HEK293 (cell line): ENCODE data around the gene ALDH9A1.
A peak's percentile ranks its signal among the peaks of the same experiment; 100 is the strongest.

Experiments used
- HOXA7 ChIP-seq: sonication (generic); formaldehyde crosslinking; IDR thresholded peaks from 2 replicates; pipeline ENCODE4 v1.8.1; 2022; ENCODE audit warnings: missing genetic modification reagents, borderline replicate concordance
- INSM2 ChIP-seq: fragments of 450-650 bp; formaldehyde crosslinking; IDR thresholded peaks from 2 replicates; pipeline ENCODE4 v1.5.1; 2016; ENCODE audit warnings: missing biosample characterization, missing genetic modification characterization
- MYNN ChIP-seq: fragments of 450-650 bp; formaldehyde crosslinking; IDR thresholded peaks from 2 replicates; pipeline ENCODE4 v1.5.1; 2016; ENCODE audit warnings: missing biosample characterization, missing genetic modification characterization, borderline replicate concordance
- OVOL3 ChIP-seq: fragments of 450-650 bp; formaldehyde crosslinking; IDR thresholded peaks from 2 replicates; pipeline ENCODE4 v1.5.1; 2016; ENCODE audit warnings: missing biosample characterization, missing genetic modification characterization
- SCRT1 ChIP-seq: fragments of 450-650 bp; formaldehyde crosslinking; IDR thresholded peaks from 2 replicates; pipeline ENCODE4 v1.5.1; 2016; ENCODE audit warnings: missing biosample characterization, missing genetic modification characterization, borderline replicate concordance
- SP3 ChIP-seq: fragments of 450-650 bp; formaldehyde crosslinking; IDR thresholded peaks from 2 replicates; pipeline ENCODE4 v1.5.1; 2016; ENCODE audit warnings: missing biosample characterization, missing genetic modification characterization
- ZBTB1 ChIP-seq: fragments of 450-650 bp; formaldehyde crosslinking; IDR thresholded peaks from 2 replicates; pipeline ENCODE4 v1.5.1; 2016; ENCODE audit warnings: missing biosample characterization, missing genetic modification characterization
- ZNF121 ChIP-seq: fragments of 450-650 bp; formaldehyde crosslinking; IDR thresholded peaks from 2 replicates; pipeline ENCODE4 v1.5.1; 2016; ENCODE audit warnings: missing biosample characterization, missing genetic modification characterization
- ZNF133 ChIP-seq: fragments of 450-650 bp; formaldehyde crosslinking; IDR thresholded peaks from 2 replicates; pipeline ENCODE4 v1.5.1; 2016; ENCODE audit warnings: missing biosample characterization, missing genetic modification characterization
- ZNF140 ChIP-seq: fragments of 450-650 bp; formaldehyde crosslinking; IDR thresholded peaks from 2 replicates; pipeline ENCODE4 v1.5.1; 2016; ENCODE audit warnings: missing biosample characterization, missing genetic modification characterization
- ZNF155 ChIP-seq: fragments of 450-650 bp; formaldehyde crosslinking; IDR thresholded peaks from 2 replicates; pipeline ENCODE4 v1.5.1; 2016; ENCODE audit warnings: missing biosample characterization, missing genetic modification characterization
- ZNF175 ChIP-seq: fragments of 450-650 bp; formaldehyde crosslinking; IDR thresholded peaks from 2 replicates; pipeline ENCODE4 v1.5.1; 2016; ENCODE audit warnings: missing biosample characterization, missing genetic modification characterization
- ZNF335 ChIP-seq: fragments of 450-650 bp; formaldehyde crosslinking; conservative IDR thresholded peaks from 2 replicates; pipeline ENCODE4 v1.5.1; 2016; ENCODE audit warnings: missing biosample characterization, missing genetic modification characterization
- ZNF350 ChIP-seq: fragments of 450-650 bp; formaldehyde crosslinking; IDR thresholded peaks from 2 replicates; pipeline ENCODE4 v1.5.0; 2017; ENCODE audit warnings: missing biosample characterization, mild to moderate bottlenecking, missing genetic modification characterization
- ZNF354C ChIP-seq: fragments of 450-650 bp; formaldehyde crosslinking; IDR thresholded peaks from 2 replicates; pipeline ENCODE4 v1.5.1; 2016; ENCODE audit warnings: missing biosample characterization, missing genetic modification characterization, low read depth, borderline replicate concordance
- ZNF362 ChIP-seq: fragments of 450-650 bp; formaldehyde crosslinking; IDR thresholded peaks from 2 replicates; pipeline ENCODE4 v1.5.1; 2016; ENCODE audit warnings: missing biosample characterization, missing genetic modification characterization
- ZNF48 ChIP-seq: fragments of 450-650 bp; formaldehyde crosslinking; IDR thresholded peaks from 2 replicates; pipeline ENCODE4 v1.5.1; 2016; ENCODE audit warnings: missing biosample characterization, missing genetic modification characterization
- ZNF510 ChIP-seq: fragments of 450-650 bp; formaldehyde crosslinking; IDR thresholded peaks from 2 replicates; pipeline ENCODE4 v1.5.1; 2018; ENCODE audit warnings: mild to moderate bottlenecking, missing genetic modification characterization, missing biosample characterization; ENCODE audit not compliant: insufficient replicate concordance
- ZNF561 ChIP-seq: fragments of 450-650 bp; IDR thresholded peaks from 2 replicates; pipeline ENCODE4 v1.5.1; 2018; ENCODE audit warnings: missing biosample characterization, missing genetic modification characterization, borderline replicate concordance
- ZNF585B ChIP-seq: fragments of 450-650 bp; formaldehyde crosslinking; IDR thresholded peaks from 2 replicates; pipeline ENCODE4 v1.5.1; 2016; ENCODE audit warnings: missing biosample characterization, missing genetic modification characterization
- ZNF76 ChIP-seq: fragments of 450-650 bp; formaldehyde crosslinking; IDR thresholded peaks from 2 replicates; pipeline ENCODE4; 2016; ENCODE audit warnings: low read depth, missing biosample characterization, missing genetic modification characterization, borderline replicate concordance
- ZNF777 ChIP-seq: fragments of 450-650 bp; formaldehyde crosslinking; IDR thresholded peaks from 2 replicates; pipeline ENCODE4 v1.5.1; 2017; ENCODE audit warnings: missing biosample characterization, missing genetic modification characterization, borderline replicate concordance
- ZSCAN30 ChIP-seq: fragments of 450-650 bp; IDR thresholded peaks from 2 replicates; pipeline ENCODE4 v1.5.1; 2018; ENCODE audit warnings: missing biosample characterization, mild to moderate bottlenecking, missing genetic modification characterization, moderate library complexity
- TF ChIP-seq, protein P1 (sequence below): fragments of 450-650 bp; formaldehyde crosslinking; IDR thresholded peaks from 2 replicates; pipeline ENCODE4 v1.5.1; 2016; ENCODE audit warnings: missing biosample characterization, missing genetic modification characterization
- TF ChIP-seq, protein P2 (sequence below): fragments of 450-650 bp; formaldehyde crosslinking; IDR thresholded peaks from 2 replicates; pipeline ENCODE4 v1.5.1; 2016; ENCODE audit warnings: missing biosample characterization, missing genetic modification characterization
- TF ChIP-seq, protein P3 (sequence below): fragments of 450-650 bp; formaldehyde crosslinking; IDR thresholded peaks from 2 replicates; pipeline ENCODE4 v1.5.1; 2016; ENCODE audit warnings: missing biosample characterization, missing genetic modification characterization
- TF ChIP-seq, protein P4 (sequence below): fragments of 450-650 bp; formaldehyde crosslinking; IDR thresholded peaks from 2 replicates; pipeline ENCODE4 v1.5.1; 2017; ENCODE audit warnings: missing biosample characterization, missing genetic modification characterization

The ALDH9A1 gene

DNA sequence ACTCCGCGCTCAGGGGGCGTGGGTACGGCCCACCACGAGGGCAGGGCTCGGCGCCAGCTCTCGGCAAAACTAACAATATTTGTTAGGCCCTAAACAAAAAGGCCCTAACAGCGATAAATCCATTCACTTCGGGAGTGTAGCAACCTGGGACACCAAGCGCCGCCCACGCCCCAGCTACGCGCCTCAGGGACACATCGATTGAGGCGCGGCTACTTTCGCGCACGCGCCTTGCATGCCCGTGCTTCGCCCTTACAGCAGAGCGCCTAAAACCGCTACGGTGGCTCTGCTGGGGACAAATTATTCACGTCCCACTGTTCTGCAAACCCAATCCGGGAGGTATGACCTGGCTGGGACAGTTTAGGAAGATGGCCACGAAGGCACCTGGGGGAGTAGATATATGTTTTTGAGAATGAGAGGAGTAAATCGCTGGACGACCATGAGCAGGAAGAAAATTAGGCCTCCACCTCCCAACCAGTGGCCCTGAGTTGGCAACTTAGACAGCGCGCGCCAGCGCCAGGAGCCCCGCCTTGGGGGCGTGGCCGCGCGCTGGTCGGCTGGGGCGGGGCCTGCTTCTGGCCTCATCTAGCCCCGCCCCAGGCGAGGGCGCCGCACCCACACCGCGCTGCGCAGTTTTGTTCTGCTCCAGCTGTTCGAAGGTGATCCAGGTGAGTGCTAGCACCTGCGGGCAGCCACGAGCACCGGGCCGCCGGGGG is 67.6 kb downstream of the ALDH9A1 start, which contains the start of gene MGST3 (continued):
- TF ChIP-seq INSM2 (tag by site-specific recombination) = peak; percentile 76
- no peak for TF ChIP-seq ZNF175
- TF ChIP-seq ZNF510 (tag by site-specific recombination) = no peak
- peak; percentile 85 for TF ChIP-seq ZNF362
- TF ChIP-seq, protein P1, sequence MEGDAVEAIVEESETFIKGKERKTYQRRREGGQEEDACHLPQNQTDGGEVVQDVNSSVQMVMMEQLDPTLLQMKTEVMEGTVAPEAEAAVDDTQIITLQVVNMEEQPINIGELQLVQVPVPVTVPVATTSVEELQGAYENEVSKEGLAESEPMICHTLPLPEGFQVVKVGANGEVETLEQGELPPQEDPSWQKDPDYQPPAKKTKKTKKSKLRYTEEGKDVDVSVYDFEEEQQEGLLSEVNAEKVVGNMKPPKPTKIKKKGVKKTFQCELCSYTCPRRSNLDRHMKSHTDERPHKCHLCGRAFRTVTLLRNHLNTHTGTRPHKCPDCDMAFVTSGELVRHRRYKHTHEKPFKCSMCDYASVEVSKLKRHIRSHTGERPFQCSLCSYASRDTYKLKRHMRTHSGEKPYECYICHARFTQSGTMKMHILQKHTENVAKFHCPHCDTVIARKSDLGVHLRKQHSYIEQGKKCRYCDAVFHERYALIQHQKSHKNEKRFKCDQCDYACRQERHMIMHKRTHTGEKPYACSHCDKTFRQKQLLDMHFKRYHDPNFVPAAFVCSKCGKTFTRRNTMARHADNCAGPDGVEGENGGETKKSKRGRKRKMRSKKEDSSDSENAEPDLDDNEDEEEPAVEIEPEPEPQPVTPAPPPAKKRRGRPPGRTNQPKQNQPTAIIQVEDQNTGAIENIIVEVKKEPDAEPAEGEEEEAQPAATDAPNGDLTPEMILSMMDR (tag by site-specific recombination) = no peak; the same call in 1 of the 2 replicates
- no peak for TF ChIP-seq HOXA7 (CRISPR knock-in tag)
- no peak for TF ChIP-seq SCRT1 (tag by site-specific recombination)
- no peak for TF ChIP-seq ZNF155
- no peak for TF ChIP-seq ZNF140 (tag by site-specific recombination)
- TF ChIP-seq ZNF777 = no peak
- peak; percentile 65; the same call in 1 of the 2 replicates for TF ChIP-seq OVOL3 (tag by site-specific recombination)
- no peak for TF ChIP-seq ZNF133
- TF ChIP-seq ZSCAN30 (tag by site-specific recombination) = no peak
- TF ChIP-seq MYNN = no peak
- TF ChIP-seq ZNF48 (tag by site-specific recombination) = no peak
- TF ChIP-seq, protein P2, sequence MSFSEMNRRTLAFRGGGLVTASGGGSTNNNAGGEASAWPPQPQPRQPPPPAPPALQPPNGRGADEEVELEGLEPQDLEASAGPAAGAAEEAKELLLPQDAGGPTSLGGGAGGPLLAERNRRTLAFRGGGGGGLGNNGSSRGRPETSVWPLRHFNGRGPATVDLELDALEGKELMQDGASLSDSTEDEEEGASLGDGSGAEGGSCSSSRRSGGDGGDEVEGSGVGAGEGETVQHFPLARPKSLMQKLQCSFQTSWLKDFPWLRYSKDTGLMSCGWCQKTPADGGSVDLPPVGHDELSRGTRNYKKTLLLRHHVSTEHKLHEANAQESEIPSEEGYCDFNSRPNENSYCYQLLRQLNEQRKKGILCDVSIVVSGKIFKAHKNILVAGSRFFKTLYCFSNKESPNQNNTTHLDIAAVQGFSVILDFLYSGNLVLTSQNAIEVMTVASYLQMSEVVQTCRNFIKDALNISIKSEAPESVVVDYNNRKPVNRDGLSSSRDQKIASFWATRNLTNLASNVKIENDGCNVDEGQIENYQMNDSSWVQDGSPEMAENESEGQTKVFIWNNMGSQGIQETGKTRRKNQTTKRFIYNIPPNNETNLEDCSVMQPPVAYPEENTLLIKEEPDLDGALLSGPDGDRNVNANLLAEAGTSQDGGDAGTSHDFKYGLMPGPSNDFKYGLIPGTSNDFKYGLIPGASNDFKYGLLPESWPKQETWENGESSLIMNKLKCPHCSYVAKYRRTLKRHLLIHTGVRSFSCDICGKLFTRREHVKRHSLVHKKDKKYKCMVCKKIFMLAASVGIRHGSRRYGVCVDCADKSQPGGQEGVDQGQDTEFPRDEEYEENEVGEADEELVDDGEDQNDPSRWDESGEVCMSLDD (tag by site-specific recombination) = no peak
- TF ChIP-seq ZNF335 (tag by site-specific recombination) = peak; percentile 94
- no peak for TF ChIP-seq ZNF350
- TF ChIP-seq ZNF76 = peak; percentile 65; the same call in 1 of the 2 replicates
- peak; percentile 94; the same call in 1 of the 2 replicates for TF ChIP-seq ZNF561 (tag by site-specific recombination)
- TF ChIP-seq ZNF354C (tag by site-specific recombination) = no peak
- TF ChIP-seq, protein P3, sequence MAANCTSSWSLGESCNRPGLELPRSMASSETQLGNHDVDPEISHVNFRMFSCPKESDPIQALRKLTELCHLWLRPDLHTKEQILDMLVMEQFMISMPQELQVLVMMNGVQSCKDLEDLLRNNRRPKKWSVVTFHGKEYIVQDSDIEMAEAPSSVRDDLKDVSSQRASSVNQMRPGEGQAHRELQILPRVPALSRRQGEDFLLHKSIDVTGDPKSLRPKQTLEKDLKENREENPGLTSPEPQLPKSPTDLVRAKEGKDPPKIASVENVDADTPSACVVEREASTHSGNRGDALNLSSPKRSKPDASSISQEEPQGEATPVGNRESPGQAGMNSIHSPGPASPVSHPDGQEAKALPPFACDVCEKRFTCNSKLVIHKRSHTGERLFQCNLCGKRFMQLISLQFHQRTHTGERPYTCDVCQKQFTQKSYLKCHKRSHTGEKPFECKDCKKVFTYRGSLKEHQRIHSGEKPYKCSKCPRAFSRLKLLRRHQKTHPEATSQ (tag by site-specific recombination) = no peak
- TF ChIP-seq, protein P4, sequence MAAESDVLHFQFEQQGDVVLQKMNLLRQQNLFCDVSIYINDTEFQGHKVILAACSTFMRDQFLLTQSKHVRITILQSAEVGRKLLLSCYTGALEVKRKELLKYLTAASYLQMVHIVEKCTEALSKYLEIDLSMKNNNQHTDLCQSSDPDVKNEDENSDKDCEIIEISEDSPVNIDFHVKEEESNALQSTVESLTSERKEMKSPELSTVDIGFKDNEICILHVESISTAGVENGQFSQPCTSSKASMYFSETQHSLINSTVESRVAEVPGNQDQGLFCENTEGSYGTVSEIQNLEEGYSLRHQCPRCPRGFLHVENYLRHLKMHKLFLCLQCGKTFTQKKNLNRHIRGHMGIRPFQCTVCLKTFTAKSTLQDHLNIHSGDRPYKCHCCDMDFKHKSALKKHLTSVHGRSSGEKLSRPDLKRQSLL (tag by site-specific recombination) = no peak
- TF ChIP-seq ZNF585B (tag by site-specific recombination) = no peak
- no peak for TF ChIP-seq ZNF121 (tag by site-specific recombination)
- TF ChIP-seq SP3 (tag by site-specific recombination) = peak; percentile 92
- TF ChIP-seq ZBTB1 (tag by site-specific recombination) = no peak
